ENCODE data around the gene CXCR6.

- no peak for TF ChIP-seq CTCF (IDR thresholded peaks at IDR 0.05 in 4 of 5, conservative IDR thresholded peaks at IDR 0.05 in 1 of 5)
- TF ChIP-seq POLR2A (IDR thresholded peaks at IDR 0.05), result no peak
Observed at GRCh38 chr3:45949432-45949831, 6.2 kb downstream of the CXCR6 start.

Data from gastrocnemius medialis (tissue), 4 donors.